SK-N-SH treated with all-trans-retinoic acid at 6 μM for 48 hours (cell line): Measurements from ENCODE around the gene ECEL1.

Experiments used
- ISL1 ChIP-seq: fragments of 250-450 bp; sonication (Bioruptor Pico); IDR thresholded peaks from 2 replicates; pipeline ENCODE4 v2.1.2; 2022; ENCODE audit warnings: mild to moderate bottlenecking, moderate library complexity
- TOX ChIP-seq: fragments of 250-450 bp; sonication (Bioruptor Pico); IDR thresholded peaks from 2 replicates; pipeline ENCODE4 v1.8.0; 2021; ENCODE audit warnings: mild to moderate bottlenecking, moderate library complexity, borderline replicate concordance
- ZNF70 ChIP-seq: fragments of 450-650 bp; formaldehyde crosslinking; IDR thresholded peaks from 2 replicates; pipeline ENCODE4 v1.5.0; 2020; ENCODE audit warnings: mild to moderate bottlenecking, moderate library complexity
- TF ChIP-seq, protein P1 (sequence below): fragments of 250-450 bp; sonication (Bioruptor Pico); IDR thresholded peaks from 2 replicates; pipeline ENCODE4 v1.5.1; 2020; ENCODE audit warnings: low read depth, mild to moderate bottlenecking, moderate library complexity

DNA sequence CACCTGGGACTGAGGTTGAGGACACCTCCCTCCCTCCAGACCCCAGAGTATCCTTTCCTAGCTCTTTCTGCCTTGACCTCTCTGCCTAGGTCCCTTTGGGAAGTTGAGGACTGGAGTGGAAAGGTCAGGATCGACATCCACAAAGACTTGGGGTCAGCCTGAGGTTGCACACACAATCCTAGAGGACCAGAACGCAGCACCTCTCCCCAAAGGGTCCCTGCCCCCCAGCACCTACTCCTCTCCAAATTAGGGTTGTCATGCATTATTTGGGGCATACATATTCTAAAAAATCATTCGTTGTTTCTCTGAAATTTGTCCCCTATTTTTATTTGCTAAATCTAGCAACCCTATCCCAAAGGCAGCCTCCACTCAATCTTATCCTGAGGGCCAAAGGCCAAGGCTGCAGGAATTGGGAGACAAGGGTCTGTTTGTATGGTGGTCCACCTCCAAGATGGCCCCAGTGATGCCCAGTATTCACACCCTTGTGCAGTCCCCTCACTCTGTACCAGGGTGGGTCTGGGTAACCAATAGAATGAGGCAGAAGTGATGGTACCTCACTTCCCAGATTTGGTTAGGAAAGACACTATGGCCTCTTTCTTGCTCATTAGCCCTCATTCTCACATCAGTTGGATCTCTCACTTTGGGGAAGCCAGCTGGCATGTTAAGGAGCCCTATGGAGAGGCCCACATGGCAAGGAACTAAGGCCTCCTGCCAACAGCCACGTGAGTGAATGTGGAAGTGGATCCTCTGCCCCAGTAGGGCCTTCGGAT lies 48.3 kb upstream of the ECEL1 start:
- TF ChIP-seq TOX (CRISPR knock-in tag) (no peak), ZNF70 (CRISPR knock-in tag) (no peak), ISL1 (no peak)
- TF ChIP-seq, protein P1, sequence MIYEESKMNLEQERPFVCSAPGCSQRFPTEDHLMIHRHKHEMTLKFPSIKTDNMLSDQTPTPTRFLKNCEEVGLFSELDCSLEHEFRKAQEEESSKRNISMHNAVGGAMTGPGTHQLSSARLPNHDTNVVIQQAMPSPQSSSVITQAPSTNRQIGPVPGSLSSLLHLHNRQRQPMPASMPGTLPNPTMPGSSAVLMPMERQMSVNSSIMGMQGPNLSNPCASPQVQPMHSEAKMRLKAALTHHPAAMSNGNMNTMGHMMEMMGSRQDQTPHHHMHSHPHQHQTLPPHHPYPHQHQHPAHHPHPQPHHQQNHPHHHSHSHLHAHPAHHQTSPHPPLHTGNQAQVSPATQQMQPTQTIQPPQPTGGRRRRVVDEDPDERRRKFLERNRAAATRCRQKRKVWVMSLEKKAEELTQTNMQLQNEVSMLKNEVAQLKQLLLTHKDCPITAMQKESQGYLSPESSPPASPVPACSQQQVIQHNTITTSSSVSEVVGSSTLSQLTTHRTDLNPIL (CRISPR knock-in tag), result no peak
